BJ (cell line): ENCODE measurements around the gene CDK14. TPM values are rescaled to one million over a fixed set of nuclear protein-coding genes. Genes with fewer than 3 reads are reported as not detected.

Experiments
- CTCF ChIA-PET: fragments of 350-600 bp; formaldehyde crosslinking; extraction: SDS; loops from one replicate; lab custom pipeline; 2021; ENCODE audit warnings: antibody characterized with exemption, inconsistent platforms; lab: Yijun Ruan, JAX
- POLR2A ChIA-PET: fragments of 300-600 bp; sonication (Branson Sonifier 250); formaldehyde crosslinking; extraction: SDS; loops from one replicate; lab custom pipeline; 2021; ENCODE audit warnings: antibody characterized with exemption; lab: Charles Lee
- DNase-seq: peaks from one replicate; pipeline ENCODE4 v3.0.0-alpha.2; 2011; ENCODE audit warnings: low read depth
- H3K27me3 ChIP-seq: 2 replicates; pipeline ENCODE4 v1.6.0; 2011; ENCODE audit warnings: low read length; ENCODE audit not compliant: control insufficient read depth, insufficient read depth
- H3K36me3 ChIP-seq: 2 replicates; pipeline ENCODE4 v1.5.1; 2011; ENCODE audit warnings: low read length; ENCODE audit not compliant: control insufficient read depth, insufficient read depth
- H3K4me3 ChIP-seq: 2 replicates; pipeline ENCODE4 v1.5.1; 2011; ENCODE audit warnings: low read depth, mild to moderate bottlenecking, control low read depth, low read length
- CTCF ChIP-seq: IDR thresholded peaks from 2 replicates; pipeline ENCODE4 v1.5.1; 2011; ENCODE audit warnings: low read depth, mild to moderate bottlenecking, control low read depth, inconsistent platforms, low read length, moderate library complexity; ENCODE audit not compliant: insufficient read depth
- polyA plus RNA-seq: library from polyadenylated mRNA; depleted of rRNA; stranded (reverse); fragments of >200 nt; gene quantifications from 2 replicates; pipeline ENCODE4 v1.2.3, GENCODE V29; 2011

CDK14 gene
- polyA plus RNA-seq, 1 experiment, result 6.7 TPM

- TF ChIP-seq CTCF, result no peak
- no peak for DNase-seq
- no peak overlapping the region for H3K4me3 ChIP-seq
- no peaks in the 10 kb centered on the region for H3K27me3 ChIP-seq
- CTCF ChIA-PET, result interaction anchor here (1.1 to 3.1 kb wide), 4 partner anchors 12 to 579 kb away, joined by 3 to 10 read pairs (median 5); no protein-coding TSS in a partner anchor
- POLR2A ChIA-PET, result no interaction called here
- H3K36me3 ChIP-seq, result no peaks in the 10 kb centered on the region
Measured at GRCh38 chr7:91031757-91032156, 435.6 kb downstream of the CDK14 start.

GRCh38 chr7:91033574-91033973 is 437.5 kb downstream of the CDK14 start:
- CTCF ChIA-PET, result interaction anchor here (0.5 to 4.6 kb wide), 13 partner anchors 11 to 742 kb away, joined by 3 to 18 read pairs (median 4); partner anchors contain the start of gene CDK14
- no peak for TF ChIP-seq CTCF

GRCh38 chr7:91034459-91035368 is 438.6 kb downstream of the CDK14 start:
- no peak for DNase-seq
- CTCF ChIA-PET, result interaction anchor here (0.6 to 4.6 kb wide), 39 partner anchors 9 to 747 kb away, joined by 3 to 18 read pairs (median 3); partner anchors contain the start of genes CDK14 and FAM237B
- Histone ChIP-seq H3K36me3 (no peaks in the 10 kb centered on the region), H3K27me3 (no peaks in the 10 kb centered on the region), H3K4me3 (no peak overlapping the region)
- TF ChIP-seq CTCF, result peak; percentile 77
- POLR2A ChIA-PET, result interaction anchor here (0.6 to 0.7 kb wide), 2 partner anchors 11 to 12 kb away, joined by 3 to 4 read pairs; no protein-coding TSS in a partner anchor

More at GRCh38 chr7:91033574-91033973, 437.5 kb downstream of the CDK14 start:
- Histone ChIP-seq H3K4me3 (no peak overlapping the region), H3K27me3 (no peaks in the 10 kb centered on the region), H3K36me3 (no peaks in the 10 kb centered on the region)
- POLR2A ChIA-PET, result no interaction called here
- no peak for DNase-seq

- Histone ChIP-seq H3K4me3 (no peak overlapping the region), H3K36me3 (no peaks in the 10 kb centered on the region), H3K27me3 (no peaks in the 10 kb centered on the region)
- TF ChIP-seq CTCF, result no peak
- ChIA-PET CTCF (no interaction called here), POLR2A (no interaction called here)
- no peak for DNase-seq
Measured at GRCh38 chr7:91039033-91039432, 442.9 kb downstream of the CDK14 start.

GRCh38 chr7:91041141-91041540 is 445.0 kb downstream of the CDK14 start:
- POLR2A ChIA-PET, result no interaction called here
- CTCF ChIA-PET, result no interaction called here
- TF ChIP-seq CTCF, result no peak
- H3K36me3 ChIP-seq, result no peaks in the 10 kb centered on the region
- no peak for DNase-seq
- no peaks in the 10 kb centered on the region for H3K27me3 ChIP-seq
- no peak overlapping the region for H3K4me3 ChIP-seq
